AG04450 (cell line): ENCODE results near the gene TNFSF9. TPM values are rescaled to one million over a fixed set of nuclear protein-coding genes. Genes with fewer than 3 reads are reported as not detected.

Experiments used
- CTCF ChIA-PET: fragments of 300-600, 350-600 bp; formaldehyde crosslinking; extraction: SDS; loops from one replicate; lab custom pipeline; 2022; ENCODE audit warnings: antibody characterized with exemption, inconsistent platforms; lab: Charles Lee
- POLR2A ChIA-PET: fragments of 350-600 bp; formaldehyde crosslinking; extraction: SDS; loops from one replicate; lab custom pipeline; 2021; ENCODE audit warnings: antibody characterized with exemption, inconsistent platforms; lab: Yijun Ruan, JAX
- DNase-seq: peaks from one replicate; pipeline ENCODE4 v3.0.0-alpha.2; 2011; ENCODE audit warnings: low read depth, low spot score
- H3K27ac ChIP-seq: one replicate; pipeline ENCODE4 v1.5.1; 2012; ENCODE audit warnings: low read depth, low read length, control low read depth
- H3K27me3 ChIP-seq: one replicate; pipeline ENCODE4 v1.6.0; 2012; ENCODE audit warnings: low read length; ENCODE audit not compliant: control insufficient read depth, insufficient read depth
- H3K4me3 ChIP-seq: 2 replicates; pipeline ENCODE4 v1.5.1; 2011; ENCODE audit warnings: mild to moderate bottlenecking, low read depth, low read length, control low read depth
- H3K9me3 ChIP-seq: 2 replicates; pipeline ENCODE4 v1.5.1; 2012; ENCODE audit warnings: low read length; ENCODE audit not compliant: control insufficient read depth, insufficient read depth
- polyA minus RNA-seq: library from RNA; depleted of rRNA, polyadenylated mRNA; stranded (reverse); fragments of >200 nt; gene quantifications from 2 replicates; pipeline ENCODE4 v1.2.3, GENCODE V29; 2011; rRNA and poly(A)+ RNA removed
- polyA plus RNA-seq: library from polyadenylated mRNA; depleted of rRNA; stranded (reverse); fragments of >200 nt; gene quantifications from 2 replicates; pipeline ENCODE4 v1.2.3, GENCODE V29; 2011; rRNA removed
- TF ChIP-seq, protein P1 (sequence below): IDR thresholded peaks from 2 replicates; pipeline ENCODE4 v1.5.1; 2011; ENCODE audit warnings: low read depth, low read length, control low read depth, inconsistent platforms

The TNFSF9 gene, protein sequence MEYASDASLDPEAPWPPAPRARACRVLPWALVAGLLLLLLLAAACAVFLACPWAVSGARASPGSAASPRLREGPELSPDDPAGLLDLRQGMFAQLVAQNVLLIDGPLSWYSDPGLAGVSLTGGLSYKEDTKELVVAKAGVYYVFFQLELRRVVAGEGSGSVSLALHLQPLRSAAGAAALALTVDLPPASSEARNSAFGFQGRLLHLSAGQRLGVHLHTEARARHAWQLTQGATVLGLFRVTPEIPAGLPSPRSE
- polyA plus RNA-seq (0.14 and 0.16 TPM in 2 replicates), polyA minus RNA-seq (0.13 and 0.23 TPM in 2 replicates)

DNA sequence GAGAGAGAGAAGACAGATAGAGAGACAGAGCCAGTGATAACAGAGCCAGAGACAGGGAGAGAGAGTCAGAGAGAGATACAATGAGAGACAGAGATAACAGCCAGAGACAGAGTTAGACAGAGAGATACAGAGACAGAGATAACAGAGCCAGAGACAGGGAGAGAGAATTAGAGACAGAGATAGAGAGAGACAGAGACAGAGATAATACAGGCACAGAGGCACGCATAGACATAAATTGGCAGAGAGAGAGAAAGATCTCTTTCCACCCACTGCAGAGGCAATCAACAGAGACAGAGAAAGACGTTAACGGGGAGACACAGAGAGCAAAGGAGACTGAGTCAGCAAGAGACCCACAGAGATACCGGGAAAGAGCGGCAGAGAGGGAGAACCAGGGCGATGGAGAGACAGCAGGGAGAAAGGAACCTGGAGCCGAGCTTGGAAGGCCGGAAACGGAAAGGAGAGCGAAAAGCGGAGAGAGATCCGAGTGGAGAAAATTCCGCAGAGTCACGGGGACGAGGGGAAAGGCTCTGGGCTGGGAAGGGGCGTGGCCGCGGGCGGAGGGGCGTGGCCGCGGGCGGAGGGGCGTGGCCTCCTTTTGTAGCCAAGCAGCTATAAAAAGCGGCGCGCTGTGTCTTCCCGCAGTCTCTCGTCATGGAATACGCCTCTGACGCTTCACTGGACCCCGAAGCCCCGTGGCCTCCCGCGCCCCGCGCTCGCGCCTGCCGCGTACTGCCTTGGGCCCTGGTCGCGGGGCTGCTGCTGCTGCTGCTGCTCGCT lies at the start of gene TNFSF9:
TSS of gene TNFSF9 (plus strand) at position 641 of the 777 bp plus-strand sequence. CDS start at position 652, 11 bp downstream.
- Histone ChIP-seq H3K27ac (peak within 1 kb of the TSS; percentile 57), H3K9me3 (no peaks in the 10 kb centered on the region; the same call in 1 of the 2 replicates), H3K4me3 (peak within 1 kb of the TSS; percentile 75), H3K27me3 (peaks cover 9% of the 10 kb centered on the region)
- CTCF ChIA-PET, result interaction anchor here (1.0 to 1.2 kb wide), 2 partner anchors 14 to 101 kb away, joined by 3 to 7 read pairs; no protein-coding TSS in a partner anchor
- TF ChIP-seq, protein P1, sequence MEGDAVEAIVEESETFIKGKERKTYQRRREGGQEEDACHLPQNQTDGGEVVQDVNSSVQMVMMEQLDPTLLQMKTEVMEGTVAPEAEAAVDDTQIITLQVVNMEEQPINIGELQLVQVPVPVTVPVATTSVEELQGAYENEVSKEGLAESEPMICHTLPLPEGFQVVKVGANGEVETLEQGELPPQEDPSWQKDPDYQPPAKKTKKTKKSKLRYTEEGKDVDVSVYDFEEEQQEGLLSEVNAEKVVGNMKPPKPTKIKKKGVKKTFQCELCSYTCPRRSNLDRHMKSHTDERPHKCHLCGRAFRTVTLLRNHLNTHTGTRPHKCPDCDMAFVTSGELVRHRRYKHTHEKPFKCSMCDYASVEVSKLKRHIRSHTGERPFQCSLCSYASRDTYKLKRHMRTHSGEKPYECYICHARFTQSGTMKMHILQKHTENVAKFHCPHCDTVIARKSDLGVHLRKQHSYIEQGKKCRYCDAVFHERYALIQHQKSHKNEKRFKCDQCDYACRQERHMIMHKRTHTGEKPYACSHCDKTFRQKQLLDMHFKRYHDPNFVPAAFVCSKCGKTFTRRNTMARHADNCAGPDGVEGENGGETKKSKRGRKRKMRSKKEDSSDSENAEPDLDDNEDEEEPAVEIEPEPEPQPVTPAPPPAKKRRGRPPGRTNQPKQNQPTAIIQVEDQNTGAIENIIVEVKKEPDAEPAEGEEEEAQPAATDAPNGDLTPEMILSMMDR, result no peak
- DNase-seq, result peak; percentile 33
- POLR2A ChIA-PET, result interaction anchor here (0.6 to 1.0 kb wide), 5 partner anchors 10 to 333 kb away, joined by 3 to 10 read pairs (median 4); partner anchors contain the start of gene GPR108

DNA sequence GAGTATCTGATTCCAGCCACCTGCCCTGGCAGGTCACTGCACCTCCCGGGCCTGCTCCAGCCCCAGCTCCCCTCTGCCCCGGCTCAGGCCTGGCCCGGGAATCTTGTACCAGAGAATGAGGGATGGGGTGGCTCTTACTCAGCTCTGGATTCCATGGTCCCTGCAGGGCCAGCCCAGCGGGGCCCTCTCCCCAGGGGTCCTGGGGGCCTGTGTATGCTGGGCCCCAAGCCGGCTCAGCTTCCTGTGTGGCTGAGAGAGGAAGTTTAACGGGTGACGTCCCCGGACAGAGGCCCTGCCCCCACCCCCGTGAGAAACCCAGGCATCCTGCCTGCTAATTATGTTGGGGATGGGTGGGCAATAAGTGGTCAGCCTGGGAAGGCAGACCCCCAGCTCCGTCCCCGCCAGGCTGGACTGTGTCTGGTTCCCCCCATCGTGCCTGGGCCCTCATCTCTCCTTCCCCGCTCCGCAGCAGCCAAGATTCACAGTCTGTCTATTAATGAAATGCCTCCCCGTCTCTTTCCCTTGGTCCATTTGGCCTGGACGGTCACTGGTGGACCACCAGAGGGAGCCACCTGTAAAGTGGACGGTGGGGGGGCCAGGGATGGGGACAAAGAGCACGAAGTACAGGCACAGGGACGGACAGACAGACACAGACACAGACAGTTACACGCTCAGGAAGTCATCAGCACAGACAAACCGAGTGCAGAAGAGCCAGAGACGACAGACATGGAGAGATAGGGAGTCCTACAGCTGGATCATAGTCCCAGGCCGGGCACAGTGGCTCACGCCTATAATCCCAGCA lies 49.1 kb upstream of the TNFSF9 start, which contains the start of gene DENND1C:
TSS of gene DENND1C (minus strand) at position 247 of the 802 bp plus-strand sequence. CDS start at position 155, 92 bp downstream.
- DNase-seq, result no peak
- no peaks in the 10 kb centered on the region for H3K27me3 ChIP-seq
- peaks cover 7% of the 10 kb centered on the region; the same call in 1 of the 2 replicates for H3K9me3 ChIP-seq
- TF ChIP-seq, protein P1, result peak; percentile 51
- POLR2A ChIA-PET, result no interaction called here
- no peak within 1 kb of the TSS for H3K27ac ChIP-seq
- H3K4me3 ChIP-seq, result no peak within 1 kb of the TSS
- CTCF ChIA-PET, result interaction anchor here (1.1 kb wide), 1 partner anchor 381 kb away, joined by 7 read pairs; no protein-coding TSS in a partner anchor

DNA sequence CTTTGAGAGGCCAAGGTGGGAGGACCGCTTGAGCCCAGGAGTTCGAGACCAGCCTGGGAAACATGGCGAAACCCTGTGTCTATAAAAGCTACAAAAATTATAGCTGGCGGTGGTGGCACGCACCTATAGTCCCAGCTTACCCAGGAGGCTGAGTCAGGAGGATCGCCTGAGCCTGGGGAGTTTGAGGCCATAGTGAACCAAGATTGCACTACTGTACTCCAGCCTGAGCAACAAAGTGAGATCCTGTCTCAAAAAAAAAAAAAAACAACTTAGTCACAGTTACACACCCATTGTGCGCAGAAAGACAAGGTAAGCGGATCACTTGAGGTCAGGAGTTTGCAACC lies 48.5 kb upstream of the TNFSF9 start:
- DNase-seq, result no peak
- Histone ChIP-seq H3K4me3 (no peak overlapping the region), H3K9me3 (peaks cover 2% of the 10 kb centered on the region; the same call in 1 of the 2 replicates), H3K27ac (no peak overlapping the region), H3K27me3 (no peaks in the 10 kb centered on the region)
- CTCF ChIA-PET, result no interaction called here
- TF ChIP-seq, protein P1, result no peak
- POLR2A ChIA-PET, result no interaction called here

DNA sequence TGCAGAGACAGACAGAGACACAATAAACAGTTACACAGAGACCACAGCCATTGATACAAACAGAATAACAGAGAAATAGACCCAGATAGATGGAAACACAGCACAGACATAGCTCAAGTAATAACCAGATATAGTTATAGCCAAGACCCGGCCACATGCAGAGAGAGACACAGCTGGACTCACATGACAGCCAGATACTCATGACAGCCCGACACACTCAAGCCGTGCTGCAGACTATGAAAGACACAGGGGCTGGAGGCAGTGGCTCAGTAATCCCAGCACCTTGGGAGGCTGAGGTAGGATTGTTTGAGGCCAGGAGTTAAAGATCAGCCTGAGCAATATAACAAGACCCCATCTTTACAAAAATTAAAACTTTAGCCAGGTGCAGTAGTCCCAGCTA lies 47.6 kb upstream of the TNFSF9 start:
- CTCF ChIA-PET, result no interaction called here
- Histone ChIP-seq H3K27ac (no peak overlapping the region), H3K4me3 (no peak overlapping the region), H3K9me3 (peaks cover 2% of the 10 kb centered on the region; the same call in 1 of the 2 replicates), H3K27me3 (no peaks in the 10 kb centered on the region)
- no peak for DNase-seq
- POLR2A ChIA-PET, result no interaction called here
- TF ChIP-seq, protein P1, result no peak
